ENCODE results near the gene PPP1CA. TPM values are rescaled to one million over a fixed set of nuclear protein-coding genes. Genes with fewer than 3 reads are reported as not detected.

Gene PPP1CA
- total RNA-seq, 1 experiment from 2014 or later, result 668 TPM

GRCh38 chr11:67382276-67383136 lies 19.2 kb downstream of the PPP1CA start:
- Histone ChIP-seq H3K4me1 (replicated peaks) (peaks cover 20% of the 10 kb centered on the region), H3K27me3 (replicated peaks) (no peaks in the 10 kb centered on the region), H3K36me3 (no peaks in the 10 kb centered on the region), H3K4me3 (no peak overlapping the region), H3K9me3 (replicated peaks) (no peaks in the 10 kb centered on the region), H3K27ac (no peak overlapping the region)
- DNase-seq (ENCODE audit: low read depth in 1 of 2, low spot score in 2 of 2), result peak; percentile 85 to 94

- H3K4me3 ChIP-seq, result no peak overlapping the region
- H3K9me3 ChIP-seq (replicated peaks), result no peaks in the 10 kb centered on the region
- no peak for DNase-seq (ENCODE audit: low read depth in 1 of 2, low spot score in 2 of 2)
- H3K36me3 ChIP-seq, result no peaks in the 10 kb centered on the region
- H3K27me3 ChIP-seq (replicated peaks), result no peaks in the 10 kb centered on the region
- no peak overlapping the region for H3K27ac ChIP-seq
- peaks cover 20% of the 10 kb centered on the region for H3K4me1 ChIP-seq (replicated peaks)
Observed at GRCh38 chr11:67381244-67381972, 20.2 kb downstream of the PPP1CA start.

GRCh38 chr11:67379061-67380058 lies 22.3 kb downstream of the PPP1CA start:
- H3K4me1 ChIP-seq (replicated peaks), result peaks cover 18% of the 10 kb centered on the region
- DNase-seq (ENCODE audit: low read depth in 1 of 2, low spot score in 2 of 2), result no peak
- no peak overlapping the region for H3K27ac ChIP-seq
- H3K9me3 ChIP-seq (replicated peaks), result no peaks in the 10 kb centered on the region
- no peak overlapping the region for H3K4me3 ChIP-seq
- no peaks in the 10 kb centered on the region for H3K27me3 ChIP-seq (replicated peaks)
- H3K36me3 ChIP-seq, result no peaks in the 10 kb centered on the region

GRCh38 chr11:67378544-67378943 lies 23.1 kb downstream of the PPP1CA start:
- Histone ChIP-seq H3K36me3 (no peaks in the 10 kb centered on the region), H3K4me1 (replicated peaks) (peaks cover 25% of the 10 kb centered on the region), H3K27ac (no peak overlapping the region), H3K9me3 (replicated peaks) (no peaks in the 10 kb centered on the region), H3K4me3 (no peak overlapping the region), H3K27me3 (replicated peaks) (no peaks in the 10 kb centered on the region)
- no peak for DNase-seq (ENCODE audit: low read depth in 1 of 2, low spot score in 2 of 2)

GRCh38 chr11:67376873-67377808 lies 24.5 kb downstream of the PPP1CA start:
- peaks cover 6% of the 10 kb centered on the region for H3K36me3 ChIP-seq
- 0 out of 2 replicates have a peak, but pooled peaks cover 2% of the 10 kb centered on the region for H3K9me3 ChIP-seq (replicated peaks)
- no peaks in the 10 kb centered on the region for H3K27me3 ChIP-seq (replicated peaks)
- DNase-seq (ENCODE audit: low read depth in 1 of 2, low spot score in 2 of 2), result no peak
- no peak overlapping the region for H3K27ac ChIP-seq
- no peak overlapping the region for H3K4me3 ChIP-seq
- peaks cover 31% of the 10 kb centered on the region for H3K4me1 ChIP-seq (replicated peaks)

- Histone ChIP-seq H3K9me3 (replicated peaks) (0 out of 2 replicates have a peak, but pooled peaks cover 2% of the 10 kb centered on the region), H3K4me1 (replicated peaks) (peaks cover 40% of the 10 kb centered on the region), H3K4me3 (no peak overlapping the region), H3K27ac (no peak overlapping the region), H3K36me3 (peaks cover 6% of the 10 kb centered on the region), H3K27me3 (replicated peaks) (no peaks in the 10 kb centered on the region)
- DNase-seq (ENCODE audit: low read depth in 1 of 2, low spot score in 2 of 2), result no peak
Observed at GRCh38 chr11:67376063-67376820, 25.4 kb downstream of the PPP1CA start.

GRCh38 chr11:67375320-67376055 lies 26.2 kb downstream of the PPP1CA start:
- no peak for DNase-seq (ENCODE audit: low read depth in 1 of 2, low spot score in 2 of 2)
- Histone ChIP-seq H3K36me3 (peaks cover 6% of the 10 kb centered on the region), H3K4me1 (replicated peaks) (peaks cover 47% of the 10 kb centered on the region), H3K27me3 (replicated peaks) (no peaks in the 10 kb centered on the region), H3K27ac (no peak overlapping the region), H3K4me3 (no peak overlapping the region), H3K9me3 (replicated peaks) (0 out of 2 replicates have a peak, but pooled peaks cover 2% of the 10 kb centered on the region)

GRCh38 chr11:67374571-67375281 lies 26.9 kb downstream of the PPP1CA start:
- Histone ChIP-seq H3K27me3 (replicated peaks) (no peaks in the 10 kb centered on the region), H3K9me3 (replicated peaks) (0 out of 2 replicates have a peak, but pooled peaks cover 2% of the 10 kb centered on the region), H3K4me3 (peak overlapping the region; percentile 88), H3K4me1 (replicated peaks) (peaks cover 47% of the 10 kb centered on the region), H3K27ac (peak overlapping the region; percentile 64), H3K36me3 (peaks cover 6% of the 10 kb centered on the region)
- DNase-seq (ENCODE audit: low read depth in 1 of 2, low spot score in 2 of 2), result peak in 1 of 2 experiments; percentile 54

- H3K4me3 ChIP-seq, result peak overlapping the region; percentile 88
- no peaks in the 10 kb centered on the region for H3K27me3 ChIP-seq (replicated peaks)
- H3K4me1 ChIP-seq (replicated peaks), result peaks cover 39% of the 10 kb centered on the region
- H3K27ac ChIP-seq, result peak overlapping the region; percentile 78
- peak; percentile 98 to 99 for DNase-seq (ENCODE audit: low read depth in 1 of 2, low spot score in 2 of 2)
- peaks cover 13% of the 10 kb centered on the region for H3K36me3 ChIP-seq
- H3K9me3 ChIP-seq (replicated peaks), result 0 out of 2 replicates have a peak, but pooled peaks cover 2% of the 10 kb centered on the region
Observed at GRCh38 chr11:67373648-67374570, 27.7 kb downstream of the PPP1CA start.

GRCh38 chr11:67372993-67373647 lies 28.5 kb downstream of the PPP1CA start, which contains the start of gene CLCF1:
TSS of gene CLCF1 (minus strand) at chr11:67373598. CDS start at chr11:67373539, 59 bp downstream.
- DNase-seq (ENCODE audit: low read depth in 1 of 2, low spot score in 2 of 2), result peak in 1 of 2 experiments; percentile 86
- Histone ChIP-seq H3K4me3 (peak within 1 kb of the TSS; percentile 88), H3K27ac (peak within 1 kb of the TSS; percentile 78), H3K4me1 (replicated peaks) (peaks cover 37% of the 10 kb centered on the region), H3K9me3 (replicated peaks) (0 out of 2 replicates have a peak, but pooled peaks cover 2% of the 10 kb centered on the region), H3K27me3 (replicated peaks) (no peaks in the 10 kb centered on the region), H3K36me3 (peaks cover 14% of the 10 kb centered on the region)

Data from SJSA1 (cell line).